HCT116 (cell line): ENCODE results near the gene FGF7. TPM values are rescaled to one million over a fixed set of nuclear protein-coding genes. Genes with fewer than 3 reads are reported as not detected.

Experiments used
- ATAC-seq: fragments of 200-7000 bp; cut with Tn5 transposase; 2 replicates; pipeline ENCODE4 v1.9.1; 2020; ENCODE audit warnings: mild to moderate bottlenecking, moderate library complexity
- BruUV-seq: library from RNA; stranded (reverse); fragments of 400-500 nt; replicated peaks from 2 replicates; lab custom pipeline; 2021; lab: Mats Ljungman, UMichigan
- CTCF ChIA-PET: fragments of 300-600 bp; sonication (Branson Sonifier 250); formaldehyde crosslinking; loops from one replicate; lab custom pipeline; 2021; ENCODE audit warnings: antibody characterized with exemption; lab: Charles Lee
- POLR2A ChIA-PET: fragments of 300-600, 350-600 bp; sonication (Branson Sonifier 250); formaldehyde crosslinking; loops from one replicate; lab custom pipeline; 2021; ENCODE audit warnings: antibody characterized with exemption; lab: Charles Lee
- RAD21 ChIA-PET, 2 experiments: fragments of 300-600 bp; sonication (Branson Sonifier 250); formaldehyde crosslinking; loops; one replicate each; lab custom pipeline; 2023; ENCODE audit warnings: low total read pairs in 2 of 2; ENCODE audit not compliant: uncharacterized antibody in 2 of 2, unreplicated experiment in 2 of 2, low non-redundant PET in 1 of 2; lab: Charles Lee
- DNase-seq: peaks from one replicate; pipeline ENCODE4 v3.0.0-alpha.2; 2010; ENCODE audit warnings: low read depth, low spot score
- H2AFZ ChIP-seq: fragments of 200-600 bp; shearing (Covaris generic), sonication (generic); 2 replicates; pipeline ENCODE4 v1.6.1; 2017; ENCODE audit warnings: low read depth, mixed run types, mixed read lengths, antibody characterized with exemption, low read length; ENCODE audit not compliant: poor library complexity, severe bottlenecking
- H3K27ac ChIP-seq: 2 replicates; pipeline ENCODE4 v1.5.1; 2012; ENCODE audit warnings: low read depth, low read length
- H3K27me3 ChIP-seq: fragments of 200-600 bp; sonication (generic); 2 replicates; pipeline ENCODE4 v1.6.1; 2016; ENCODE audit warnings: mixed run types, low read length, mixed read lengths; ENCODE audit not compliant: insufficient read depth
- H3K36me3 ChIP-seq, 2 experiments: fragments of 200-500 bp in 1 of 2; fragments of 200-600 bp in 1 of 2; sonication (Bioruptor generic) in 1 of 2; sonication (generic) in 1 of 2; 2 replicates each; pipeline versions ENCODE4 v1.5.1 to v1.6.1; 2014 to 2016; ENCODE audit warnings: low read length in 2 of 2, inconsistent platforms in 1 of 2, mixed read lengths in 1 of 2, mixed run types in 1 of 2; ENCODE audit not compliant: insufficient read depth in 2 of 2, control insufficient read depth in 1 of 2
- H3K4me1 ChIP-seq, 2 experiments: fragments of 200-600 bp in 1 of 2; sonication (generic) in 1 of 2; 2 replicates each; pipeline versions ENCODE4 v1.5.1 to v1.6.1; 2012 to 2017; ENCODE audit warnings: low read length in 2 of 2, inconsistent platforms in 1 of 2, mild to moderate bottlenecking in 1 of 2, mixed read lengths in 1 of 2, mixed run types in 1 of 2, moderate library complexity in 1 of 2; ENCODE audit not compliant: insufficient read depth in 2 of 2, control insufficient read depth in 1 of 2
- H3K4me2 ChIP-seq: fragments of 200-600 bp; sonication (generic); 2 replicates; pipeline ENCODE4 v1.6.1; 2017; ENCODE audit warnings: mixed run types, low read length, mixed read lengths
- H3K4me3 ChIP-seq, 2 experiments: fragments of 200-600 bp in 1 of 2; sonication (generic) in 1 of 2; replicated peaks in 1 of 2; 2 replicates each; pipeline ENCODE4 v1.5.1; 2011 to 2016; ENCODE audit warnings: low read length in 2 of 2, control low read depth in 1 of 2, low read depth in 1 of 2, mild to moderate bottlenecking in 1 of 2, mixed read lengths in 1 of 2, mixed run types in 1 of 2
- H3K79me2 ChIP-seq: fragments of 200-600 bp; sonication (generic); 2 replicates; pipeline ENCODE4 v1.6.1; 2017; ENCODE audit warnings: mild to moderate bottlenecking, mixed run types, low read length, moderate library complexity, mixed read lengths; ENCODE audit not compliant: insufficient read depth
- H3K9ac ChIP-seq: fragments of 200-600 bp; sonication (generic); 2 replicates; pipeline ENCODE4 v1.6.1; 2016; ENCODE audit warnings: low read length, mixed read lengths
- H3K9me2 ChIP-seq: fragments of 200-600 bp; sonication (generic), shearing (Covaris generic); 2 replicates; pipeline ENCODE4 v1.6.1; 2017; ENCODE audit warnings: mixed run types, mild to moderate bottlenecking, moderate library complexity; ENCODE audit not compliant: insufficient read depth
- H3K9me3 ChIP-seq, 2 experiments: fragments of 200-500 bp in 1 of 2; fragments of 200-600 bp in 1 of 2; sonication (Bioruptor generic) in 1 of 2; sonication (generic) in 1 of 2; 2 replicates each; pipeline ENCODE4 v1.6.1; 2014 to 2017; ENCODE audit warnings: low read length in 2 of 2, mixed read lengths in 2 of 2, inconsistent platforms in 1 of 2, low read depth in 1 of 2, mild to moderate bottlenecking in 1 of 2, mixed run types in 1 of 2, moderate library complexity in 1 of 2; ENCODE audit not compliant: control insufficient read depth in 1 of 2, insufficient read depth in 1 of 2
- H4K20me1 ChIP-seq: fragments of 200-600 bp; sonication (generic), shearing (Covaris generic); 2 replicates; pipeline ENCODE4 v1.6.1; 2017; ENCODE audit warnings: mixed run types, mild to moderate bottlenecking, moderate library complexity; ENCODE audit not compliant: insufficient read depth
- ATF3 ChIP-seq: IDR thresholded peaks from 2 replicates; pipeline ENCODE4 v1.6.1; 2012
- CBX3 ChIP-seq: IDR thresholded peaks from 2 replicates; pipeline ENCODE4 v1.6.1; 2012; ENCODE audit warnings: low read depth
- CEBPB ChIP-seq: IDR thresholded peaks from 2 replicates; pipeline ENCODE4 v1.6.1; 2012; ENCODE audit warnings: low read depth
- CTCF ChIP-seq, 3 experiments: fragments of 200-600 bp in 1 of 3; sonication (generic) in 1 of 3; IDR thresholded peaks in 2 of 3; conservative IDR thresholded peaks in 1 of 3; 2 replicates each; pipeline ENCODE4 v1.5.1; 2012 to 2017; ENCODE audit warnings: low read depth in 2 of 3, low read length in 2 of 3, antibody characterized with exemption in 1 of 3, borderline replicate concordance in 1 of 3, control low read depth in 1 of 3, mild to moderate bottlenecking in 1 of 3, mixed read lengths in 1 of 3, mixed run types in 1 of 3, moderate library complexity in 1 of 3; ENCODE audit not compliant: insufficient read depth in 1 of 3
- EZH2 ChIP-seq: fragments of 200-600 bp; sonication (generic); IDR thresholded peaks from 2 replicates; pipeline ENCODE4 v1.6.1; 2017; ENCODE audit warnings: antibody characterized with exemption, mixed run types
- JUND ChIP-seq: IDR thresholded peaks from 2 replicates; pipeline ENCODE4 v1.6.1; 2012
- POLR2AphosphoS5 ChIP-seq: IDR thresholded peaks from 2 replicates; pipeline ENCODE4 v1.6.1; 2011; ENCODE audit warnings: mild to moderate bottlenecking, low read depth, low read length, moderate library complexity
- RAD21 ChIP-seq: IDR thresholded peaks from 2 replicates; pipeline ENCODE4 v1.6.1; 2012; ENCODE audit warnings: low read depth, mild to moderate bottlenecking
- SP1 ChIP-seq: IDR thresholded peaks from 2 replicates; pipeline ENCODE4 v1.6.1; 2012; ENCODE audit warnings: low read depth
- YY1 ChIP-seq: IDR thresholded peaks from 2 replicates; pipeline ENCODE4 v1.6.1; 2011; ENCODE audit warnings: low read length, low read depth, moderate library complexity, mild to moderate bottlenecking; ENCODE audit not compliant: insufficient replicate concordance; ENCODE audit errors: extremely low read depth
- ZFX ChIP-seq: fragments of 450-650 bp; IDR thresholded peaks from 2 replicates; pipeline ENCODE4 v1.6.1; 2017
- ZNF274 ChIP-seq: fragments of 200-500 bp; sonication (Bioruptor generic); IDR thresholded peaks from 2 replicates; pipeline ENCODE4 v1.6.1; 2014; ENCODE audit warnings: mild to moderate bottlenecking, low read depth, low read length, inconsistent platforms
- intact Hi-C: fragments of 100-400 bp; cut with micrococcal nuclease; formaldehyde crosslinking; loops from 2 replicates; pipeline ENCODE4 v1.10.0; 2022
- total RNA-seq: library from RNA; stranded (reverse); gene quantifications from one replicate; pipeline ENCODE4 v1.2.1, GENCODE V29; 2021; ENCODE audit not compliant: unreplicated experiment
- TF ChIP-seq, protein P1 (sequence below): IDR thresholded peaks from 2 replicates; pipeline ENCODE4 v1.6.1; 2012
- TF ChIP-seq, protein P2 (sequence below): IDR thresholded peaks from 2 replicates; pipeline ENCODE4 v1.6.1; 2011; ENCODE audit warnings: mild to moderate bottlenecking, low read length, moderate library complexity; ENCODE audit not compliant: insufficient replicate concordance; ENCODE audit errors: extremely low read depth

The FGF7 gene
- total RNA-seq, 1 experiment from 2014 or later = 0.49 TPM

DNA sequence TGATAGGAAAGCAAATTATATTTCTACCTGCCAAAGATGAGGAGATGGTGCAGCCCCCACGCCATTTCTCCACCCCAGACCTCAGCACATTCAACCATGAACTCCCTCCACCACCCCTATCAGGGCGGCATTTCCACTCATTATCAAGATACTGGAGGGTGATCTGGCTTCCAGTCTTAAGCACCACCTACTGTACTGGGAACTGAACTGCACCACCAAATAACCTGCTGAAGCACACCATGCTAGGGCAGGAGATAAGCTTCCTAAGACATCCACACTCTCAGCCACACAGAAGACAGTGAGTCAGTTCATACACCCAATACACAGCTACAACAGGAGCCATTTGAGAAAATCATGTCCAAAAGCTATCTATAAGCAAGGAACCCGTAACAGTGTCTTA is 98.8 kb downstream of the FGF7 start:
- intact Hi-C loops = loop anchor here (10.0 kb wide), 1 partner anchor 63 kb away; no protein-coding TSS in a partner anchor
- no peak overlapping the region for H3K4me2 ChIP-seq
- BruUV-seq = no TSS peak
- TF ChIP-seq ATF3 (no peak), CTCF (IDR thresholded peaks at IDR 0.05 in 2 of 3, conservative IDR thresholded peaks at IDR 0.05 in 1 of 3; ENCODE audit: borderline replicate concordance in 1 of 3, insufficient read depth in 1 of 3, low read depth in 2 of 3, low read length in 2 of 3) (0 out of 6 replicates have a peak, but pooled peaks of 1 of the 3 experiments have one; percentile 14)
- DNase-seq (peak; percentile 6), ATAC-seq (peak; percentile 54; the same call in 1 of the 2 replicates)
- no peak overlapping the region for H3K9ac ChIP-seq
- ChIA-PET CTCF (no interaction called here), RAD21 (no interaction called here), POLR2A (no interaction called here)
- no peaks in the 10 kb centered on the region for H4K20me1 ChIP-seq
- H3K36me3 ChIP-seq = no peaks in the 10 kb centered on the region
- no peaks in the 10 kb centered on the region for H3K27me3 ChIP-seq
- H3K4me3 ChIP-seq = no peak overlapping the region
- H3K79me2 ChIP-seq = no peaks in the 10 kb centered on the region
- no peaks in the 10 kb centered on the region for H3K4me1 ChIP-seq
- no peaks in the 10 kb centered on the region for H3K9me3 ChIP-seq
- H3K27ac ChIP-seq = no peak overlapping the region
- H2AFZ ChIP-seq = no peak overlapping the region
- H3K9me2 ChIP-seq = no peaks in the 10 kb centered on the region

GRCh38 chr15:49528289-49528688 is 105.2 kb downstream of the FGF7 start:
- no TSS peak for BruUV-seq
- no peak for DNase-seq
- no peak overlapping the region for H3K4me2 ChIP-seq
- no peaks in the 10 kb centered on the region for H3K4me1 ChIP-seq
- intact Hi-C loops = loop anchor here (10.0 kb wide), 1 partner anchor 57 kb away; no protein-coding TSS in a partner anchor
- RAD21 ChIA-PET = no interaction called here
- no peaks in the 10 kb centered on the region for H3K36me3 ChIP-seq
- CTCF ChIA-PET = no interaction called here
- H3K9me2 ChIP-seq = no peaks in the 10 kb centered on the region
- H3K9me3 ChIP-seq = no peaks in the 10 kb centered on the region
- H4K20me1 ChIP-seq = no peaks in the 10 kb centered on the region
- no peaks in the 10 kb centered on the region for H3K27me3 ChIP-seq
- no peak overlapping the region for H3K9ac ChIP-seq
- no peak overlapping the region for H3K4me3 ChIP-seq
- H2AFZ ChIP-seq = no peak overlapping the region
- H3K27ac ChIP-seq = no peak overlapping the region
- POLR2A ChIA-PET = no interaction called here
- H3K79me2 ChIP-seq = no peaks in the 10 kb centered on the region
- no peak for TF ChIP-seq CEBPB
- TF ChIP-seq ZFX = no peak
- TF ChIP-seq EZH2 = no peak
- no peak for TF ChIP-seq YY1
- TF ChIP-seq, protein P1, sequence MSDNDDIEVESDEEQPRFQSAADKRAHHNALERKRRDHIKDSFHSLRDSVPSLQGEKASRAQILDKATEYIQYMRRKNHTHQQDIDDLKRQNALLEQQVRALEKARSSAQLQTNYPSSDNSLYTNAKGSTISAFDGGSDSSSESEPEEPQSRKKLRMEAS = no peak
- no peak for TF ChIP-seq SP1
- TF ChIP-seq ZNF274 = no peak
- TF ChIP-seq, protein P2, sequence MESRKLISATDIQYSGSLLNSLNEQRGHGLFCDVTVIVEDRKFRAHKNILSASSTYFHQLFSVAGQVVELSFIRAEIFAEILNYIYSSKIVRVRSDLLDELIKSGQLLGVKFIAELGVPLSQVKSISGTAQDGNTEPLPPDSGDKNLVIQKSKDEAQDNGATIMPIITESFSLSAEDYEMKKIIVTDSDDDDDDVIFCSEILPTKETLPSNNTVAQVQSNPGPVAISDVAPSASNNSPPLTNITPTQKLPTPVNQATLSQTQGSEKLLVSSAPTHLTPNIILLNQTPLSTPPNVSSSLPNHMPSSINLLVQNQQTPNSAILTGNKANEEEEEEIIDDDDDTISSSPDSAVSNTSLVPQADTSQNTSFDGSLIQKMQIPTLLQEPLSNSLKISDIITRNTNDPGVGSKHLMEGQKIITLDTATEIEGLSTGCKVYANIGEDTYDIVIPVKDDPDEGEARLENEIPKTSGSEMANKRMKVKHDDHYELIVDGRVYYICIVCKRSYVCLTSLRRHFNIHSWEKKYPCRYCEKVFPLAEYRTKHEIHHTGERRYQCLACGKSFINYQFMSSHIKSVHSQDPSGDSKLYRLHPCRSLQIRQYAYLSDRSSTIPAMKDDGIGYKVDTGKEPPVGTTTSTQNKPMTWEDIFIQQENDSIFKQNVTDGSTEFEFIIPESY = no peak
- no peak for TF ChIP-seq RAD21
- no peak for TF ChIP-seq CBX3
- no peak for TF ChIP-seq JUND
- TF ChIP-seq POLR2AphosphoS5 = no peak
- no peak for TF ChIP-seq ATF3
- ATAC-seq = no peak
